Tibial artery (tissue), 4 donors: ENCODE results near the gene KIAA1671.

Experiments
- DNase-seq, 2 donors: peaks; one replicate each; pipeline ENCODE4 v3.0.0-alpha.2; 2019
- H3K27ac ChIP-seq, 2 donors: fragments of 200-600 bp; sonication (generic) in 1 of 2; 1 replicate in 1 of 2; 2 replicates in 1 of 2; pipeline ENCODE4 v1.5.1; 2018 to 2019; ENCODE audit warnings: mild to moderate bottlenecking in 1 of 2
- H3K27me3 ChIP-seq, 2 donors: fragments of 200-600 bp; sonication (generic) in 1 of 2; one replicate each; pipeline versions ENCODE4 v1.5.1 to v1.6.0; 2016 to 2019
- H3K36me3 ChIP-seq, 3 donors: fragments of 200-600 bp; sonication (generic) in 2 of 3; one replicate each; pipeline ENCODE4 v1.5.1; 2016 to 2019; ENCODE audit warnings: mild to moderate bottlenecking in 2 of 3
- H3K4me1 ChIP-seq, 4 donors: fragments of 200-600 bp; sonication (generic) in 2 of 4; 1 replicate in 3 of 4; 2 replicates in 1 of 4; pipeline ENCODE4 v1.5.1; 2016 to 2019
- H3K4me3 ChIP-seq, 2 donors: fragments of 200-600 bp; sonication (generic) in 1 of 2; 1 replicate in 1 of 2; 2 replicates in 1 of 2; pipeline ENCODE4 v1.5.1; 2018 to 2019; ENCODE audit warnings: mild to moderate bottlenecking in 2 of 2
- H3K9me3 ChIP-seq, 3 donors: fragments of 200-600 bp; sonication (generic) in 1 of 3; one replicate each; pipeline ENCODE4 v1.5.1; 2016 to 2019
- intact Hi-C: fragments of 100-400 bp; cut with DNase I; formaldehyde crosslinking; loops from one replicate; pipeline ENCODE4 v1.15.0; 2023; ENCODE audit warnings: low total_unique reads
- TF ChIP-seq, protein P1 (sequence below), 2 experiments: fragments of 200-600 bp in 1 of 2; fragments of 450-650 bp in 1 of 2; IDR thresholded peaks; one replicate each; pipeline ENCODE4 v1.5.1; 2017 to 2019; ENCODE audit warnings: antibody characterized with exemption in 2 of 2, mild to moderate bottlenecking in 1 of 2, moderate library complexity in 1 of 2

Gene KIAA1671

DNA sequence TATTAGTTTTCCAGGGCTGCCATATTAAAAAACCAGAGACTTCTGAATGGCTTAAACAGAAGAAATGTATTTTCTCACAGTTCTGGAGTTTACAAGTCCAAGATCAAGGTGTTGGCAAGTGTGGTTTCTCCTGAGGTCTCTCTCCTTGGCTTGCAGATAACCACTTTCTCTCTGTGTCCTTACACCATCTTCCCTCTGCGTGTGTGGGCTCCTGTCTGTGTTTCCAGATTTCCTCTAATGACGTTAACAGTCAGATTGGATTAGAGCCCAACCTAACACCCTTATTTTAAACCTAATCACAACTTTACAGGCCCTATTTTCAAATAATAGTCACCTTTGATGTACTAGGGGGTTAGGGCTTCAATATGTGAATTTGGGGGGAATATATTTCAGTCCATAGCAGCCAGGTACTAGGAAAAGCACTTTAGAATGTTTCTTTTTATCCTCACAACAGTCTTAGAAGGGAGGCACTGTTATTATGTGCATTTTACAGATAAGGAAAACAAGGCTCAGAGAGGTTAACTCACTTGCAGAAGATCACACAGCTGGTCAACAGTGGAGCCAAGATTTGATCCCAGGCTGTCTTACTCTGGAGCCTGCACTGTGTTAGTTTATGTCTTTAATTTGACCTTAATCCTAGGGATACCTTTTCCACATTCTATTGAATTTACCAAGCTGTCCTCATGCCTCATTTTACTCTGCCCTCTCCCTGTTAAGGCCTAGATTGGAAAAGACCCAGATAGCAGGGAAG is 130.7 kb downstream of the KIAA1671 start:
- Histone ChIP-seq H3K9me3 (no peaks in the 10 kb centered on the region), H3K4me3 (no peak overlapping the region), H3K27ac (peak overlapping the region; percentile 61 to 93), H3K27me3 (no peaks in the 10 kb centered on the region), H3K36me3 (no peaks in the 10 kb centered on the region), H3K4me1 (peaks cover 0 to 97% (median 90%) of the 10 kb centered on the region in 4 donors)
- TF ChIP-seq, protein P1, sequence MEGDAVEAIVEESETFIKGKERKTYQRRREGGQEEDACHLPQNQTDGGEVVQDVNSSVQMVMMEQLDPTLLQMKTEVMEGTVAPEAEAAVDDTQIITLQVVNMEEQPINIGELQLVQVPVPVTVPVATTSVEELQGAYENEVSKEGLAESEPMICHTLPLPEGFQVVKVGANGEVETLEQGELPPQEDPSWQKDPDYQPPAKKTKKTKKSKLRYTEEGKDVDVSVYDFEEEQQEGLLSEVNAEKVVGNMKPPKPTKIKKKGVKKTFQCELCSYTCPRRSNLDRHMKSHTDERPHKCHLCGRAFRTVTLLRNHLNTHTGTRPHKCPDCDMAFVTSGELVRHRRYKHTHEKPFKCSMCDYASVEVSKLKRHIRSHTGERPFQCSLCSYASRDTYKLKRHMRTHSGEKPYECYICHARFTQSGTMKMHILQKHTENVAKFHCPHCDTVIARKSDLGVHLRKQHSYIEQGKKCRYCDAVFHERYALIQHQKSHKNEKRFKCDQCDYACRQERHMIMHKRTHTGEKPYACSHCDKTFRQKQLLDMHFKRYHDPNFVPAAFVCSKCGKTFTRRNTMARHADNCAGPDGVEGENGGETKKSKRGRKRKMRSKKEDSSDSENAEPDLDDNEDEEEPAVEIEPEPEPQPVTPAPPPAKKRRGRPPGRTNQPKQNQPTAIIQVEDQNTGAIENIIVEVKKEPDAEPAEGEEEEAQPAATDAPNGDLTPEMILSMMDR (IDR thresholded peaks at IDR 0.05): no peak
- no peak for DNase-seq
- intact Hi-C loops: loop anchor here (5.0 kb wide), 1 partner anchor 89 kb away; no protein-coding TSS in a partner anchor

DNA sequence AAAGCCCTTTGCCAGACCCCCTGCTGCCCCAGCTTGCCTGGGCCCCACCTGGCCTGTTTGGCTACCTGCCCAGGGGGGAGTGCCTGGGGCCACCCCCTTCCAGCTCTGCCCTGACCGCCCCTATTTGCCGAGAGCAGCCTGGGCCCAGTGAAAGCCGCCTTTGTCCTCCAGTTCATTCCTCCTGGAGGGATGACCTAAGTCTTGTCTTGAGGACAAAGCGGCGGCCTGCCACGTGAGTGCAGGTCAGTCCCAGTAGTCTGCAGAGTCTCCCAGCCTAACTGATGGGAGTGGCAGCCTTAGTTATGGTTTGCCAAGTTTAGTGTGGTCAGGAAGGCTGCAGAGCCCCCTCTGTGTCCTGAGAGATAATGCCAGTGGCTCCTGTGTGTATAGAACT is 131.3 kb downstream of the KIAA1671 start:
- no peak for DNase-seq
- H3K4me3 ChIP-seq: no peak overlapping the region
- TF ChIP-seq, protein P1 (IDR thresholded peaks at IDR 0.05): no peak
- H3K36me3 ChIP-seq: no peaks in the 10 kb centered on the region
- H3K4me1 ChIP-seq: peaks cover 0 to 97% (median 85%) of the 10 kb centered on the region in 4 donors
- H3K9me3 ChIP-seq: no peaks in the 10 kb centered on the region
- no peaks in the 10 kb centered on the region for H3K27me3 ChIP-seq
- H3K27ac ChIP-seq: peak overlapping the region; percentile 61 to 93
- intact Hi-C loops: loop anchor here (5.0 kb wide), 1 partner anchor 88 kb away; no protein-coding TSS in a partner anchor

- H3K4me1 ChIP-seq: peaks cover 0 to 97% (median 79%) of the 10 kb centered on the region in 4 donors
- no peaks in the 10 kb centered on the region for H3K36me3 ChIP-seq
- TF ChIP-seq, protein P1 (IDR thresholded peaks at IDR 0.05): no peak
- intact Hi-C loops: loop anchor here (5.0 kb wide), 1 partner anchor 88 kb away; no protein-coding TSS in a partner anchor
- H3K4me3 ChIP-seq: no peak overlapping the region
- no peaks in the 10 kb centered on the region for H3K9me3 ChIP-seq
- H3K27ac ChIP-seq: peak overlapping the region; percentile 72 to 93
- no peak for DNase-seq
- no peaks in the 10 kb centered on the region for H3K27me3 ChIP-seq
Measured at GRCh38 chr22:25084405-25085107, 132.0 kb downstream of the KIAA1671 start.

- intact Hi-C loops: no loop called here
- Histone ChIP-seq H3K9me3 (no peaks in the 10 kb centered on the region), H3K4me3 (no peak overlapping the region), H3K27ac (peak overlapping the region; percentile 72 to 93), H3K36me3 (no peaks in the 10 kb centered on the region), H3K4me1 (peaks cover 0 to 97% (median 78%) of the 10 kb centered on the region in 4 donors), H3K27me3 (no peaks in the 10 kb centered on the region)
- TF ChIP-seq, protein P1 (IDR thresholded peaks at IDR 0.05): no peak
- DNase-seq: no peak
Measured at GRCh38 chr22:25085156-25085555, 132.6 kb downstream of the KIAA1671 start.

DNA sequence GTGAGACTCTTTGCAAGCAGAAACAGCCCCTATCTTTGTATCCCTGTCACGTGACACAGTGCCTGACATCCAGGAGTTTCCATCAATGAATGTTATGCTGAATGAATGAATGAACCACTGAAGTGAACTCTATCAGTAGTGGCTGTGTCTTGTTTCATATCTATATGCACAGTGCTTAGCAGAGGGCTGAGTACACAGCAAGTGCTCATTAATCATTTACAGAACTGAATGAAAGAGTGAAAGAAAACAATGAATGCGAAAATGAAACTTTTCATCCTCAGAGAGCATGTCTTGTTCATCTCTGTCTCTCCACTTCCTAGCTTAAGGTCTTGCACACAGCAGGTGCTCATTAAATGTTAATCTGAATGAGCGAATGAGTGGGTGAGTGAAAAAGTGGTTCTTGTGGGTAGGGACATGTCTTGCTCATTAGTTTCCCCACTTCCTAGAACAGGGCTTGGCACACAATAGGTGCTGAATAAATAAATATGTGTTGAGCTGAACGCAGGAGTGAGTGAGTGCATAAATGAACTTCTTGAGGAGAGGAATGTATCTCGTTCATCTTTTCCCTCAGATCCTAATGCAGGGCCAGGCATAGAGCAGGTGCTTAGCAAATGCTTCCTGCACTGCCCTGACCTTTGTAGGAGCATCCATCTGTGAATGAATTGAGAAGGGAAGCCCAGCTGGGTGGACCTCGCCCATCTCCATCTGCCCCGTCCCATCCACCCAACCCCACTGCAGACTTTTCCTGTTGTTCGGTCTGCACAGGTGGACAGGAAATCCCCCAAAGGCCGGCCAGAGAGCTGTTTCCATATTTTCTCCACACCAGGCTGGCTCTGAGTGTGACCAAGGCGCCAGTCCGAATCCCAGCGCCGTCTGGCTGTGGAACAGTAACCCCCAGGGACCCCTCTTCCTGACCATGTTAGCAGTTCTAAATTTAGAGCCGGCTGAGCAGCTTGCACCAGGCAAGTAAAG is 133.7 kb downstream of the KIAA1671 start:
- no peaks in the 10 kb centered on the region for H3K9me3 ChIP-seq
- TF ChIP-seq, protein P1 (IDR thresholded peaks at IDR 0.05): no peak
- peak overlapping the region in 1 of 2 donors; percentile 3 for H3K4me3 ChIP-seq
- H3K27ac ChIP-seq: peak overlapping the region; percentile 72 to 93
- intact Hi-C loops: no loop called here
- no peaks in the 10 kb centered on the region for H3K27me3 ChIP-seq
- H3K4me1 ChIP-seq: peaks cover 0 to 97% (median 70%) of the 10 kb centered on the region in 4 donors
- no peaks in the 10 kb centered on the region for H3K36me3 ChIP-seq
- DNase-seq: peak; percentile 69 to 93
